PC-3 (cell line): ENCODE data around the gene SGSH.

Experiments
- CTCF ChIP-seq: fragments of 300-600 bp; sonication (generic); conservative IDR thresholded peaks from 2 replicates; pipeline ENCODE4 v1.5.1; 2017; ENCODE audit warnings: antibody characterized with exemption, low read depth, mild to moderate bottlenecking, low read length
- EZH2 ChIP-seq: fragments of 300-600 bp; sonication (generic); IDR thresholded peaks from one replicate; pipeline ENCODE4 v1.6.1; 2017; ENCODE audit warnings: antibody characterized with exemption, mild to moderate bottlenecking, low read length; ENCODE audit not compliant: unreplicated experiment
- EZH2phosphoT487 ChIP-seq: fragments of 300-600 bp; sonication (generic); IDR thresholded peaks from 2 replicates; pipeline ENCODE4 v1.6.1; 2018; ENCODE audit warnings: mild to moderate bottlenecking, antibody characterized with exemption, low read length, borderline replicate concordance

DNA sequence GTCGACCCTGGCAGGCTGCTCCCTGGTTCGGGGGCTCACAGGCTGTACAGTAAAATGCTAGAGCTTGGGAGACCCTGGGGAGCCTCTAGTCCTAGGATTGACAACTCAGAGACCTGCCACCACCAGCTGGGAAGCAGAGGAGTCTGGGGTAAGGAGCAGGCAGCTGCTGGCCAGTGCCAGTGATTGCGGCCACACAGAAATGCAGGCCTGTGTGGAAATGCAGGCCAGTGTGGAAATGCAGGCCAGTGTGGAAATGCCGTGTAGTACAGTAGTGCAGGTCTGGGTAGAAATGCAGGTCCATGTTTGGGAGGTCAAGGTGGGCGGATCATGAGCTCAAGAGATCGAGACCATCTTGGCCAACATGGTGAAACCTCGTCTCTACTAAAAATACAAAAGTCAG is 23.5 kb downstream of the SGSH start:
- TF ChIP-seq EZH2 (no peak), CTCF (no peak), EZH2phosphoT487 (no peak)
